Sigmoid colon (tissue), 7 donors: Measurements from ENCODE around the gene ARHGAP12. TPM values are rescaled to one million over a fixed set of nuclear protein-coding genes. Genes with fewer than 3 reads are reported as not detected.

Experiments
- DNase-seq: peaks from one replicate; pipeline ENCODE4 v3.0.0-alpha.2; 2019
- H3K27ac ChIP-seq, 4 donors: fragments of 200-600 bp; sonication (generic); one replicate each; pipeline ENCODE4 v1.5.1; 2016 to 2019; ENCODE audit warnings: mild to moderate bottlenecking in 1 of 4
- H3K27me3 ChIP-seq, 3 donors: fragments of 200-600 bp; sonication (generic); one replicate each; pipeline ENCODE4 v1.5.1; 2019; ENCODE audit warnings: mild to moderate bottlenecking in 1 of 3
- H3K36me3 ChIP-seq, 4 donors: fragments of 200-600 bp; sonication (generic); one replicate each; pipeline ENCODE4 v1.5.1; 2016 to 2019
- H3K4me1 ChIP-seq, 4 donors: fragments of 200-600 bp; sonication (generic); one replicate each; pipeline ENCODE4 v1.5.1; 2017 to 2019
- H3K4me3 ChIP-seq, 4 donors: fragments of 200-600 bp; sonication (generic); one replicate each; pipeline ENCODE4 v1.5.1; 2017 to 2019; ENCODE audit warnings: mild to moderate bottlenecking in 2 of 4, moderate library complexity in 1 of 4
- H3K9me3 ChIP-seq, 4 donors: fragments of 200-600 bp in 3 of 4; sonication (generic) in 3 of 4; one replicate each; pipeline versions ENCODE4 v1.5.1 to v1.6.1; 2013 to 2019
- CTCF ChIP-seq, 4 experiments: fragments of 450-650 bp in 3 of 4; fragments of 200-600 bp in 1 of 4; IDR thresholded peaks; one replicate each; pipeline ENCODE4 v1.5.1; 2016 to 2019; ENCODE audit warnings: antibody characterized with exemption in 4 of 4, mild to moderate bottlenecking in 3 of 4, moderate library complexity in 2 of 4
- EP300 ChIP-seq, 4 donors: sonication (generic); formaldehyde crosslinking; IDR thresholded peaks; one replicate each; pipeline ENCODE4 v1.6.1; 2017; ENCODE audit warnings: antibody characterized with exemption in 4 of 4
- POLR2A ChIP-seq, 2 donors: fragments of 450-650 bp; IDR thresholded peaks; one replicate each; pipeline ENCODE4 v1.6.1; 2016; ENCODE audit warnings: antibody characterized with exemption in 2 of 2, mild to moderate bottlenecking in 2 of 2, moderate library complexity in 2 of 2
- POLR2AphosphoS5 ChIP-seq, 4 donors: sonication (generic); formaldehyde crosslinking; IDR thresholded peaks; one replicate each; pipeline ENCODE4 v1.6.1; 2017; ENCODE audit warnings: antibody characterized with exemption in 4 of 4
- WGBS, 2 donors: extraction: QIAGEN DNeasy Blood & Tissue Kit; methylation state at CpG; one replicate each; pipeline ENCODE4 v1.1.7; 2013; 5-methylcytosine and 5-hydroxymethylcytosine counted together
- intact Hi-C: fragments of 100-400 bp; cut with DNase I; formaldehyde crosslinking; loops from one replicate; pipeline ENCODE4 v1.15.1; 2023
- polyA plus RNA-seq, 3 donors: library from polyadenylated mRNA; stranded (reverse); fragments of 200-250 nt; gene quantifications; one replicate each; pipeline ENCODE4 v1.2.3, GENCODE V29; 2013
- total RNA-seq, 4 donors: library from RNA; depleted of rRNA; stranded (reverse); fragments of >200 nt; gene quantifications; one replicate each; pipeline ENCODE4 v1.1.0, GENCODE V29; 2016
- donor health status: healthy with polysubstance abuse.
- donor health status: Bipolar disorder and iron deficiency.
- donor health status: healthy.

ARHGAP12 gene
- total and polyA plus RNA-seq, 7 donors: 14.1 to 90.5 (median 44.9) TPM

GRCh38 chr10:31871266-31872065, 57.2 kb downstream of the ARHGAP12 start:
- 36 to 71% methylated on average over 7 of the region's 7 CpGs for WGBS, 2 donors
- no peak for TF ChIP-seq POLR2A (IDR thresholded peaks at IDR 0.05)
- no peak for TF ChIP-seq CTCF (IDR thresholded peaks at IDR 0.05)
- no peak for TF ChIP-seq POLR2AphosphoS5 (IDR thresholded peaks at IDR 0.05)
- no peak for TF ChIP-seq EP300 (IDR thresholded peaks at IDR 0.05)

GRCh38 chr10:31867646-31868045, 61.0 kb downstream of the ARHGAP12 start:
- H3K4me3 ChIP-seq: no peak overlapping the region
- H3K4me1 ChIP-seq: peaks cover 0 to 38% (median 28%) of the 10 kb centered on the region in 4 donors
- no peaks in the 10 kb centered on the region for H3K27me3 ChIP-seq
- no peak overlapping the region for H3K27ac ChIP-seq
- H3K9me3 ChIP-seq: no peaks in the 10 kb centered on the region
- no peak for TF ChIP-seq POLR2AphosphoS5 (IDR thresholded peaks at IDR 0.05)
- no peak for TF ChIP-seq CTCF (IDR thresholded peaks at IDR 0.05)
- TF ChIP-seq EP300 (IDR thresholded peaks at IDR 0.05): no peak
- TF ChIP-seq POLR2A (IDR thresholded peaks at IDR 0.05): no peak
- 95 to 96% methylated on average over 3 of the region's 3 CpGs for WGBS, 2 donors
- intact Hi-C loops: no loop called here
- no peaks in the 10 kb centered on the region for H3K36me3 ChIP-seq
- no peak for DNase-seq

More at GRCh38 chr10:31871266-31872065, 57.2 kb downstream of the ARHGAP12 start:
- DNase-seq: no peak
- Histone ChIP-seq H3K27ac (no peak overlapping the region), H3K9me3 (no peaks in the 10 kb centered on the region), H3K27me3 (no peaks in the 10 kb centered on the region), H3K4me3 (no peak overlapping the region), H3K4me1 (peaks cover 0 to 12% (median 8%) of the 10 kb centered on the region in 4 donors), H3K36me3 (no peaks in the 10 kb centered on the region)
- intact Hi-C loops: no loop called here

- no peak for DNase-seq
- Histone ChIP-seq H3K4me3 (no peak overlapping the region), H3K27me3 (no peaks in the 10 kb centered on the region), H3K27ac (no peak overlapping the region), H3K36me3 (no peaks in the 10 kb centered on the region), H3K9me3 (no peaks in the 10 kb centered on the region), H3K4me1 (peaks cover 0 to 39% (median 25%) of the 10 kb centered on the region in 4 donors)
- TF ChIP-seq EP300 (IDR thresholded peaks at IDR 0.05): no peak
- TF ChIP-seq CTCF (IDR thresholded peaks at IDR 0.05): no peak
- TF ChIP-seq POLR2A (IDR thresholded peaks at IDR 0.05): no peak
- TF ChIP-seq POLR2AphosphoS5 (IDR thresholded peaks at IDR 0.05): no peak
- intact Hi-C loops: no loop called here
- WGBS, 2 donors: 40 to 71% methylated on average over 4 of the region's 4 CpGs
Measured at GRCh38 chr10:31866118-31866670, 62.4 kb downstream of the ARHGAP12 start.

- TF ChIP-seq POLR2A (IDR thresholded peaks at IDR 0.05): no peak
- WGBS, 2 donors: 12 to 50% methylated on average over 5 of the region's 5 CpGs
- no peak for DNase-seq
- intact Hi-C loops: loop anchor here (5.0 kb wide), 2 partner anchors 62 to 347 kb away; partner anchors contain the start of gene ARHGAP12
- Histone ChIP-seq H3K9me3 (no peaks in the 10 kb centered on the region), H3K27ac (peak overlapping the region; percentile 12 to 56 (median 35)), H3K4me1 (peaks cover 0 to 38% (median 23%) of the 10 kb centered on the region in 4 donors), H3K36me3 (peaks cover 0 to 12% (median under 1%) of the 10 kb centered on the region in 4 donors), H3K27me3 (no peaks in the 10 kb centered on the region), H3K4me3 (peak overlapping the region in 1 of 4 donors; percentile 3)
Measured at GRCh38 chr10:31864834-31865518, 63.7 kb downstream of the ARHGAP12 start.

DNA sequence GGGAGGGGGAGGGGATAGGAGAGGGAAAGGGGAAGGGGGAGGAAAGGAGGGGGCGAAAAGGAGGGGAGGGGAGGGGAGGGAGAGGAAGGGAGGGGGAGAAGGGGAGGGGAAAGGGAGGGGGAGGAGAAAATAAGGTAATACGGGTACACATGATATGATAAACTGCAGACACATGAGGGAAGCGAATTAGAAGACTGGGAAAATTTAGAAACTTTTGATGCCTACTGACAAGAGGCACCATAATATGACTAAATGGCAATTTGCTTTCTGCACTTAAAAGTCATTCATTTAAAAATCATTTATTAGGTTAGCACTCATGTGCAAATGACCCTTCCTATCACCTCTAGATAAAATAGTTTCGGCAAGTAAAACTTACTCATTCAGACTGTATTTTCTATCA, 73.6 kb downstream of the ARHGAP12 start:
- WGBS, 2 donors: 87 to 97% methylated on average over 4 of the region's 4 CpGs
- no peak overlapping the region for H3K27ac ChIP-seq
- intact Hi-C loops: no loop called here

More for the DNA sequence above, 73.6 kb downstream of the ARHGAP12 start:
- no peaks in the 10 kb centered on the region for H3K9me3 ChIP-seq
- no peak for TF ChIP-seq EP300 (IDR thresholded peaks at IDR 0.05)
- no peak for TF ChIP-seq POLR2A (IDR thresholded peaks at IDR 0.05)
- no peak for TF ChIP-seq CTCF (IDR thresholded peaks at IDR 0.05)
- TF ChIP-seq POLR2AphosphoS5 (IDR thresholded peaks at IDR 0.05): no peak
- peaks cover 0 to 23% (median 3%) of the 10 kb centered on the region in 4 donors for H3K36me3 ChIP-seq
- no peak overlapping the region for H3K4me3 ChIP-seq
- DNase-seq: no peak
- H3K4me1 ChIP-seq: no peaks in the 10 kb centered on the region
- no peaks in the 10 kb centered on the region for H3K27me3 ChIP-seq
